Osteocyte (in vitro differentiated cells): ENCODE data around the gene CD14. TPM values are rescaled to one million over a fixed set of nuclear protein-coding genes. Genes with fewer than 3 reads are reported as not detected.
"Not testable (repeated sequence)": the region's sequence is repeated elsewhere in the genome, so short reads cannot be mapped to it uniquely, and the experiment has no call there.

Source experiments
- DNase-seq: peaks from one replicate; pipeline ENCODE4 v3.0.0; 2021; ENCODE audit warnings: mixed read lengths; ENCODE audit not compliant: unreplicated experiment; ENCODE audit errors: extremely low spot score
- H3K27ac Mint-ChIP-seq: one replicate; pipeline ENCODE4 v1.8.0; 2021; ENCODE audit warnings: mild to moderate bottlenecking, mixed read lengths; ENCODE audit not compliant: unreplicated experiment
- H3K27me3 Mint-ChIP-seq: one replicate; pipeline ENCODE4 v1.8.0; 2021; ENCODE audit warnings: mixed read lengths; ENCODE audit not compliant: unreplicated experiment
- H3K36me3 Mint-ChIP-seq: one replicate; pipeline ENCODE4 v1.8.0; 2021; ENCODE audit warnings: mixed read lengths; ENCODE audit not compliant: unreplicated experiment
- H3K4me1 Mint-ChIP-seq: one replicate; pipeline ENCODE4 v1.8.0; 2021; ENCODE audit warnings: mixed read lengths; ENCODE audit not compliant: unreplicated experiment
- H3K4me3 Mint-ChIP-seq: one replicate; pipeline ENCODE4 v1.8.0; 2021; ENCODE audit warnings: mild to moderate bottlenecking, moderate library complexity, mixed read lengths; ENCODE audit not compliant: unreplicated experiment
- H3K9me3 Mint-ChIP-seq: one replicate; pipeline ENCODE4 v1.8.0; 2021; ENCODE audit warnings: mixed read lengths; ENCODE audit not compliant: unreplicated experiment
- CTCF ChIP-seq: fragments of 200-600 bp; sonication (generic); IDR thresholded peaks from 2 replicates; pipeline ENCODE4 v1.5.0; 2021; ENCODE audit warnings: antibody characterized with exemption, mild to moderate bottlenecking, moderate library complexity
- total RNA-seq: library from RNA; stranded (reverse); gene quantifications from 2 replicates; pipeline ENCODE4 v1.2.1, GENCODE V29; 2021

Gene CD14
- total RNA-seq, 1 donor from 2014 or later: not detected

GRCh38 chr5:140630292-140631035 lies 2.5 kb downstream of the CD14 start:
- Mint-ChIP-seq H3K9me3 (no peaks in the 10 kb centered on the region), H3K27ac (no peak overlapping the region), H3K27me3 (peaks cover 3% of the 10 kb centered on the region), H3K4me1 (no peaks in the 10 kb centered on the region), H3K4me3 (no peak overlapping the region), H3K36me3 (no peaks in the 10 kb centered on the region)
- TF ChIP-seq CTCF: no peak
- DNase-seq: peak; percentile 53

GRCh38 chr5:140628711-140629110 lies 4.3 kb downstream of the CD14 start:
- H3K36me3 Mint-ChIP-seq: no peaks in the 10 kb centered on the region
- TF ChIP-seq CTCF: no peak
- H3K4me3 Mint-ChIP-seq: no peak overlapping the region
- DNase-seq: peak; percentile 23
- no peak overlapping the region for H3K27ac Mint-ChIP-seq
- no peaks in the 10 kb centered on the region for H3K9me3 Mint-ChIP-seq
- peaks cover 5% of the 10 kb centered on the region for H3K27me3 Mint-ChIP-seq
- no peaks in the 10 kb centered on the region for H3K4me1 Mint-ChIP-seq

GRCh38 chr5:140627972-140628371 lies 5.0 kb downstream of the CD14 start:
- Mint-ChIP-seq H3K9me3 (no peaks in the 10 kb centered on the region), H3K27me3 (peaks cover 5% of the 10 kb centered on the region), H3K36me3 (no peaks in the 10 kb centered on the region), H3K27ac (no peak overlapping the region), H3K4me1 (no peaks in the 10 kb centered on the region), H3K4me3 (no peak overlapping the region)
- peak; percentile 3 for DNase-seq
- no peak for TF ChIP-seq CTCF

DNA sequence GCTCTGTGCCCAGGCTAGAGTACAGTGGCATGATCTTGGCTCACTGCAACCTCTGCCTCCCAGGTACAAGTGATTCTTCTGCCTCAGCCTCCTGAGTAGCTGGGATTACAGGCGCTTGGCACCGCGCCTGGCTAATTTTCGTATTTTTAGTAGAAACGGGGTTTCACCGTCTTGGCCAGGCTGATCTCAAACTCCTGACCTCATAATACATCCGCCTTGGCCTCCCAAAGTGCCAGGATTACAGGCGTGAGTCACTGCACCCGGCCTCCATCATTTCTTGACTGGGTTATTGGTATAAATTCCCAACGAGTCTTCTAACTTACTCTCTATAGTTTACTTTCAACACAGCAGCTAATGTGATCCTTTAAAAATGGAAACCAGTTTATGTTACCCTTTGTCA lies 8.1 kb downstream of the CD14 start:
- peak; percentile 63 for DNase-seq
- H3K9me3 Mint-ChIP-seq, H3K36me3 Mint-ChIP-seq, H3K4me3 Mint-ChIP-seq, H3K27ac Mint-ChIP-seq, H3K4me1 Mint-ChIP-seq: not testable (repeated sequence)
- peaks cover 18% of the 10 kb centered on the region for H3K27me3 Mint-ChIP-seq

DNA sequence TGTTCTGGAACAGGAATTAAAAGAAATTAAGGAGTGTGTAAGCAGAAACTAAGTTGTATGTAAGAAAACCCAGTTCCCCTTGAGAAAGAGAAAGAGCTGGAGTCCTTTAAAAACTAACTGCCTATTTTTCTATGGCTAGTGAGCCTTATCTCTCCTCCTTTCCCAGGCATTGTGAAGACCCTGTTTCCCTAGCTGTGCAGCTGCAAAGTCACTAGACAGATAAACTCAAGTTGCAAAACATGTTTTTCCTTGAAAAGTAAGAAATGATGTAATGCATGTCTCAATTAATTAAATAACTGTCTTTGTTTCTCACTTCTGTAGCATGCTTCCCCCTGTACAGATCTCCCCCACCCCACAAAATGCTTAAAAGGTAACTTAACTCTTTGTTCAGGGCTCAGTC lies 9.9 kb downstream of the CD14 start:
- not testable (repeated sequence) for H3K4me1 Mint-ChIP-seq, H3K36me3 Mint-ChIP-seq, H3K4me3 Mint-ChIP-seq, H3K27ac Mint-ChIP-seq, DNase-seq, H3K9me3 Mint-ChIP-seq
- peaks cover 34% of the 10 kb centered on the region for H3K27me3 Mint-ChIP-seq

DNA sequence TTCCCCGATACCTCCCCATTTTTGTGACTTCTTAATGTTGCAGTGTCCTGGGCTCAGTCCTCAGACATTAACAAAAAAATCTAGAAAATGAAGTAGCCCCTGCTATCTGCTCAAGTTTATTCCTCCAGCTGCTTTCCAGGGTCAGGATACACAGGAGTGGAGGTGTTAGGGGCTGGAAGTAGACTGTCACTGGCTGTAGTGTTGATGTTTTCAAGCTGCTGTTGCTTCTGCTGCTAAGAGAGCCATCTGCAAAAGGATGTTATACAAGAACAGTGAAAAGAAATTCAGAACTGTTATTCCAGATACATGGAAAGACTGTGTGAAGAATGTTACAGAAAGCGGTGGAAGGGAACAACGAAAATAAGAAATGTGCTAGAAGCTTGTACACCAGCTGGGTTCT lies 10.7 kb downstream of the CD14 start:
- Mint-ChIP-seq H3K9me3 (no peaks in the 10 kb centered on the region), H3K27me3 (peaks cover 38% of the 10 kb centered on the region), H3K36me3 (no peaks in the 10 kb centered on the region), H3K27ac (no peak overlapping the region), H3K4me1 (no peaks in the 10 kb centered on the region), H3K4me3 (no peak overlapping the region)
- TF ChIP-seq CTCF: no peak
- no peak for DNase-seq
